A673 (cell line): ENCODE measurements around the gene PRELP.

Experiments
- CTCF ChIP-seq: fragments of 300-800, 200-600 bp; sonication (generic); conservative IDR thresholded peaks from 2 replicates; pipeline ENCODE4 v1.5.1; 2017; ENCODE audit warnings: low read depth, mild to moderate bottlenecking, antibody characterized with exemption, low read length, moderate library complexity, mixed read lengths
- EZH2 ChIP-seq: fragments of 200-600 bp; sonication (generic); IDR thresholded peaks from 2 replicates; pipeline ENCODE4 v1.6.1; 2017; ENCODE audit warnings: borderline replicate concordance, low read depth, mild to moderate bottlenecking, mixed read lengths, antibody characterized with exemption, low read length; ENCODE audit not compliant: poor library complexity, severe bottlenecking

GRCh38 chr1:203522237-203522636, 46.6 kb downstream of the PRELP start:
- TF ChIP-seq EZH2 (no peak), CTCF (no peak)
